ENCODE data around the gene NTRK3. TPM values are rescaled to one million over a fixed set of nuclear protein-coding genes. Genes with fewer than 3 reads are reported as not detected.
A peak's percentile ranks its signal among the peaks of the same experiment; 100 is the strongest.

The NTRK3 gene
- total RNA-seq, 1 donor from 2014 or later = 0.37 TPM

DNA sequence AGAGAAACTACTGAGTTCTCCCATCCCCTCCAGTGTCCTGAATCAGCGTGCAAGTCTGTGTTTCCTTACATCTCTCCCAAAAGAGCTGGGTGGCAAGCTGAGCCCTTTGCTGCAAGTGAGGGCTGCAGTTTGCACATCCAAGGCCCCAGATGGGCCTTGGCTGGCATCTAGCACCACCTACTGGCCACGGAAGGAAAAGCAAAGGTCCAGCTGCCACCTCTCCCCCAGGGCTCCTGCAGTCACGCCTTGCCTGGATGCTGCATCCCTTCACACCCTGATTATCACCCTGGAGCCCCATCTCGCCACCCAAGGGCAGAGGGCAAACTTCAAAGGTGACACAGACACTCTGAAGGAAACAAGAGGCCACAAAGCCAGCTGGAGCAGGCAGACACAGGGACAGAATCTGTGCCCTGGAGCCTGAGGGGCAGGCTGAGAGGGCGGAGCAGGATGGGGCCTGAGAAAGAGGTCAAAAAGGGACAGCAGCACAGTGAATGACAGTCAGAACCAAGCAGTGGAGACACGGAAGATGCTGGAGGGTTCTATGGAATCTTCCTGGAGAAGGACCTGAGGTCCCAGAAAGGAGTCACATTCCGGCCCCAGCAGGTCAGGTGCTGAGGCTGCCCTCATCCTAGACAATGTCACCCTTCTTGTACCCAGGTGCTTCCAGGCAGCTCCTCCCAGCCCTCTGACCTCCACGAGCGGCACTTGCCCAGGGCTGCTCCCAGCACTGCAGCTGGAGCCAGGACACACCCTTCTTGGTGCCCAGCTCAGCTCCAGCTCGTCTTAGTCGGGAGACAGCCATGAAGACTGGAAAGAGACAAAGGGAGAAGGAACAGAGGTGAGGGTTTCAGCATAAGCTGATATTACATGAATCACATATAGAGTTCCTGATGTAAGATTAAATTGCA lies 18.3 kb upstream of the NTRK3 start:
- no peak overlapping the region for H3K27ac Mint-ChIP-seq
- intact Hi-C loops (cut with micrococcal nuclease) = loop anchor here (10.0 kb wide), 1 partner anchor 60 kb away; no protein-coding TSS in a partner anchor
- no peaks in the 10 kb centered on the region for H3K9me3 Mint-ChIP-seq
- H3K27me3 Mint-ChIP-seq = peaks cover 17% of the 10 kb centered on the region
- no peak overlapping the region for H3K4me3 Mint-ChIP-seq
- DNase-seq = peak; percentile 88
- H3K36me3 Mint-ChIP-seq (ENCODE audit: low read depth) = no peaks in the 10 kb centered on the region
- no peaks in the 10 kb centered on the region for H3K4me1 Mint-ChIP-seq

GRCh38 chr15:88272421-88272820 lies 15.9 kb upstream of the NTRK3 start:
- no peak overlapping the region for H3K4me3 Mint-ChIP-seq

DNA sequence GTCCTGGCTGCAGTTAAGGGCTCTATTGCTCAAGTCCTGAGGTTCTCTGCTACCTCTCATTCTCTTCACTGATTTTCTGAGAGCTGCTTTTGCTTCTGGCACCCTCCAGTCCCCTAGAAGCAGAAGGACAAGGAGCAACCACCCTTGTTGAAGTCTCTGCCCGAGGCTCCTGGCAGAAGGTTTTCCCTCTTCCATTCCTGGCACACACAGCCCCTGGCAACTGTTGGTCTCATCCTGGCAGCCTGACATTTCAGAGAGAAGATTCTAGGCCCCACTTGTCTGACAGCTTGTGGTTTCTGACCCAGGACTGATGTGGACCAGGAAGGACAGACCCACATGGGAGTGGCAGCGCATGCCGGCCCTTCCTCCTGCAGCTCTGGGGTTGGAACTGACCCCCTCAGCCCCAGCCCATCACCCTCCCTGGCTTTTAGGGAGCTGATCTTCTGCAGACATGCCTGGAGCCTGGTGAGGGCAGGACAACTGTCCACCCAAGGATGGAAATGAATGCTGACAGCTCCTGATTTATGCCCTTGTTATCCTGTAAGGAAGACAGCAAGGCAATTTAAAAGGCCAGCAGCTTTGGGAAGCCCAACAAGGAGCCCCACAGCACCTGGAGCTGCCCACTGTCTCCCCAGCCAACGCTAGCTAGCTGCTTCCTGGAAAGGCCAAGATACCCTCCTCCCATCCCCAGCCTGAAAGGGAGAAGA lies 13.0 kb upstream of the NTRK3 start:
- Mint-ChIP-seq H3K27me3 (peaks cover 6% of the 10 kb centered on the region), H3K27ac (no peak overlapping the region), H3K9me3 (no peaks in the 10 kb centered on the region), H3K4me1 (no peaks in the 10 kb centered on the region), H3K36me3 (ENCODE audit: low read depth) (no peaks in the 10 kb centered on the region), H3K4me3 (no peak overlapping the region)
- intact Hi-C loops (cut with micrococcal nuclease) = loop anchor here (10.0 kb wide), 1 partner anchor 65 kb away; no protein-coding TSS in a partner anchor
- no peak for DNase-seq

More at GRCh38 chr15:88272421-88272820, 15.9 kb upstream of the NTRK3 start:
- Mint-ChIP-seq H3K27me3 (peaks cover 11% of the 10 kb centered on the region), H3K4me1 (no peaks in the 10 kb centered on the region), H3K36me3 (ENCODE audit: low read depth) (no peaks in the 10 kb centered on the region), H3K9me3 (no peaks in the 10 kb centered on the region), H3K27ac (no peak overlapping the region)
- no peak for DNase-seq
- intact Hi-C loops (cut with micrococcal nuclease) = loop anchor here (10.0 kb wide), 1 partner anchor 62 kb away; no protein-coding TSS in a partner anchor

GRCh38 chr15:88267720-88268119 lies 11.2 kb upstream of the NTRK3 start:
- peaks cover 8% of the 10 kb centered on the region for H3K27me3 Mint-ChIP-seq
- no peaks in the 10 kb centered on the region for H3K36me3 Mint-ChIP-seq (ENCODE audit: low read depth)
- H3K9me3 Mint-ChIP-seq = no peaks in the 10 kb centered on the region
- no peaks in the 10 kb centered on the region for H3K4me1 Mint-ChIP-seq
- intact Hi-C loops (cut with micrococcal nuclease) = no loop called here
- H3K4me3 Mint-ChIP-seq = no peak overlapping the region
- no peak overlapping the region for H3K27ac Mint-ChIP-seq
- DNase-seq = no peak

DNA sequence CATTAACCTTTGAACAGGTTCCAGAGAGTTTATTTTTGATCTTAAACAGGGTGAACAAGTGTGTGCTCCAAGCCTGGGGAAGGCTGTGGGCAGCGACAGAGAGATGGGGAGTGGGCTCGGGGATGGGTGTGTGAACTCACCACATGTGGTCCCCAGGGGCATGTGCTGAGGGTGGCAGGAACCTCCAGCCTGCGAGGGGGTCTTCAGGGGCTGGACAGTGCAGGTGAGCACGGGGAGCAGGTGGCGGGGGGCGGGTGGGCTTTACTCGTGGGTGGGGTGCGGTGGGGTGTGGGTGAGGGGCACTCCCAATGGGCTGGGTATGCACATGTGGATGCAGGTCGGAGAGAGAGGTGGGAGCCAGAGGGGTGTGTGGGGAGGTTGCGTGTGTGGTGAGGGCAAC lies 9.6 kb upstream of the NTRK3 start:
- H3K9me3 Mint-ChIP-seq = no peaks in the 10 kb centered on the region
- H3K27ac Mint-ChIP-seq = no peak overlapping the region
- no peaks in the 10 kb centered on the region for H3K4me1 Mint-ChIP-seq
- H3K36me3 Mint-ChIP-seq (ENCODE audit: low read depth) = no peaks in the 10 kb centered on the region
- DNase-seq = no peak
- intact Hi-C loops (cut with micrococcal nuclease) = no loop called here
- peaks cover 8% of the 10 kb centered on the region for H3K27me3 Mint-ChIP-seq
- no peak overlapping the region for H3K4me3 Mint-ChIP-seq

GRCh38 chr15:88264622-88265021 lies 8.1 kb upstream of the NTRK3 start:
- intact Hi-C loops (cut with micrococcal nuclease) = no loop called here
- Mint-ChIP-seq H3K4me1 (no peaks in the 10 kb centered on the region), H3K9me3 (no peaks in the 10 kb centered on the region), H3K27me3 (peaks cover 11% of the 10 kb centered on the region), H3K27ac (no peak overlapping the region), H3K36me3 (ENCODE audit: low read depth) (no peaks in the 10 kb centered on the region), H3K4me3 (no peak overlapping the region)
- DNase-seq = no peak

GRCh38 chr15:88262064-88262463 lies 5.5 kb upstream of the NTRK3 start:
- no peaks in the 10 kb centered on the region for H3K36me3 Mint-ChIP-seq (ENCODE audit: low read depth)
- no peak for DNase-seq
- H3K4me1 Mint-ChIP-seq = peaks cover 7% of the 10 kb centered on the region
- no peaks in the 10 kb centered on the region for H3K9me3 Mint-ChIP-seq
- H3K27me3 Mint-ChIP-seq = peaks cover 36% of the 10 kb centered on the region
- no peak overlapping the region for H3K27ac Mint-ChIP-seq
- H3K4me3 Mint-ChIP-seq = no peak overlapping the region
- intact Hi-C loops (cut with micrococcal nuclease) = no loop called here

- Mint-ChIP-seq H3K9me3 (no peaks in the 10 kb centered on the region), H3K4me3 (peak overlapping the region; percentile 83), H3K27ac (no peak overlapping the region), H3K36me3 (ENCODE audit: low read depth) (no peaks in the 10 kb centered on the region), H3K4me1 (peaks cover 11% of the 10 kb centered on the region), H3K27me3 (peaks cover 58% of the 10 kb centered on the region)
- intact Hi-C loops (cut with micrococcal nuclease) = loop anchor here (2.0 kb wide), 1 partner anchor 13 kb away; no protein-coding TSS in a partner anchor
- no peak for DNase-seq
These were observed 1.6 kb upstream of the NTRK3 start for GRCh38 chr15:88258093-88258641.

- intact Hi-C loops (cut with micrococcal nuclease) = loop anchor here (2.0 kb wide), 1 partner anchor 13 kb away; no protein-coding TSS in a partner anchor
- peak overlapping the region; percentile 83 for H3K4me3 Mint-ChIP-seq
- peaks cover 11% of the 10 kb centered on the region for H3K4me1 Mint-ChIP-seq
- H3K9me3 Mint-ChIP-seq = no peaks in the 10 kb centered on the region
- H3K27ac Mint-ChIP-seq = peak overlapping the region; percentile 23
- DNase-seq = peak; percentile 58
- no peaks in the 10 kb centered on the region for H3K36me3 Mint-ChIP-seq (ENCODE audit: low read depth)
- H3K27me3 Mint-ChIP-seq = peaks cover 62% of the 10 kb centered on the region
These were observed 963 bp upstream of the NTRK3 start for GRCh38 chr15:88257311-88258092.

DNA sequence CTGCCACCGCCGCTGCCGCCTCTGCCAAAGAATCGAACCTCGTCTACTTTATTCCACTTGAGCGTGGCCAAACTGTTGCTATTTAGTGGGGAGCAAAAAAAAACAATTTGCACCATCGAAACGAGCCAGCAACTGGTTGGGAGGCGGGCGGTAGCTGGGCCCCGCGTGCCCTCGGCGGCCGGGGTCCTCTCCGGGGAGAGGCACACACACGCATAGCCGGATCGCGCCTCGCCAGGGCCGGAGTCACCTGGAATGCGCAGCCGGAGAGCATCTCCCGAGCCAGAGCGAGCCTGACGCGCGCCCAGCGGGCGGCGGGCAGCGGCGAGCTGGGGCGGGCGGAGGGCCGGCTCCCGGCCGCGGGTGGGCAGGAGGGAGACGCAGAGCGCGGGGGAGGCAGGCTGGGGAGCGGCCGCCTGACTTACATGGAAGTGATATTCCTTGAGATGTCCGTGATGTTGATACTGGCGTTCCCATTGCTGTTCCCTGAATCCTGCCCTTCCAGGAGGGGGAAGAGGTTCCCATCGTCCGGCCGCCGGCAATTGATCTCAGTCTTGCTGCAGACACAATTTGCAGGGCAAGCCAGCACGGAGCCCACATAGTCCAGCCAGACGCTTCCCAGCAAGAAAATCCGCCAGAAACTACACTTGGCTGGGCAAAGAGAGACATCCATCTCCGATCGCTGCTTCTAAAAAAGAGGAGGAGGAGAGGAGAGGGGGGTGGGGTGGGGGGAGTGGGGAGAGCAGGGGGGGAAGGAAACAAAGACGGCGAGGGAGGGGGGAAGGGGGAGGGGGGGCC lies 858 bp downstream of the NTRK3 start:
- intact Hi-C loops (cut with micrococcal nuclease) = no loop called here
- H3K4me3 Mint-ChIP-seq = peak overlapping the region; percentile 66
- H3K9me3 Mint-ChIP-seq = no peaks in the 10 kb centered on the region
- H3K4me1 Mint-ChIP-seq = peaks cover 11% of the 10 kb centered on the region
- H3K27me3 Mint-ChIP-seq = peaks cover 64% of the 10 kb centered on the region
- no peak overlapping the region for H3K27ac Mint-ChIP-seq
- DNase-seq = no peak
- no peaks in the 10 kb centered on the region for H3K36me3 Mint-ChIP-seq (ENCODE audit: low read depth)

GRCh38 chr15:88255087-88255483 lies 1.5 kb downstream of the NTRK3 start:
- peak overlapping the region; percentile 41 for H3K4me3 Mint-ChIP-seq
- H3K27ac Mint-ChIP-seq = no peak overlapping the region
- no peaks in the 10 kb centered on the region for H3K9me3 Mint-ChIP-seq
- peaks cover 11% of the 10 kb centered on the region for H3K4me1 Mint-ChIP-seq
- no peak for DNase-seq
- H3K36me3 Mint-ChIP-seq (ENCODE audit: low read depth) = no peaks in the 10 kb centered on the region
- H3K27me3 Mint-ChIP-seq = peaks cover 62% of the 10 kb centered on the region
- intact Hi-C loops (cut with micrococcal nuclease) = no loop called here

DNA sequence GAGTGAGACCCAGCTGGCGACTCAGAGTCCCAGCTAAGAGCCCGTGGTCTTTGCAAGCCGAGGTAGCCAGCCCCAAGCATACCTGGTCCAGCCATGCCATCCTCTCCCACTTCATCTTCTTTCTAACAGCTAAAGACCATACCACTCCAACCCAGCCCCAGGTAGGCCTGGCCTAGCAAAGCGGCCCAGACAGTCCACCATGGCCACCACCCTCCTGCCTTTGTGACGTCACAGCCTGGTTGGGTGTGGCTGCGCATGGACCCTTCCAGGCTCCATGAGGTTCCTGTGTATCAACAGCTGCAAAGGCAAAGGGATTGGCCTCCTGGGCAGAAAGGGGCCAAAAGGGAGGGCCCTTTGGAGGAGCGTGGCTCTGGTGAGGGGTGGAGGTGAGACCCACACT lies 4.1 kb downstream of the NTRK3 start:
- H3K4me1 Mint-ChIP-seq = peaks cover 6% of the 10 kb centered on the region
- H3K4me3 Mint-ChIP-seq = no peak overlapping the region
- peaks cover 35% of the 10 kb centered on the region for H3K27me3 Mint-ChIP-seq
- no peak overlapping the region for H3K27ac Mint-ChIP-seq
- no peaks in the 10 kb centered on the region for H3K36me3 Mint-ChIP-seq (ENCODE audit: low read depth)
- DNase-seq = no peak
- intact Hi-C loops (cut with micrococcal nuclease) = no loop called here
- no peaks in the 10 kb centered on the region for H3K9me3 Mint-ChIP-seq

DNA sequence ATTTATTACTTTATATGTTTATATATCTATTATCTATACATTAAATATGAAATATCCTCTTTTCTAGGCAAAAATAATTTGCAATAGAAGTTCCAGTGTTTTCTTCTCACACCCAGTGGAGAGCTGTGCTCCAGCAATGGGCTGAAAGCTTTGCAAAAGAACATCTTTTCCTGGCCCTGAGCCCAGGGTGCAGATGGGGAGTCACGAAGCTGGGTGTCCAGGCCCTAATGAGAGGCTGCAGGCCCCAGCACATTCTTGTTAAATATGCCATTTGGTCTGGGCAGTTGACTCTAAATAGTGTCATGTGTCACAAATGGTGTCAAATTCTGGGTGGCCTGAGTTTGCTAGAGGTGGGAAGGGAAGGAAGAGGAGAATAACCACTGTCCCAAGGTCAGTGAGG lies 5.7 kb downstream of the NTRK3 start:
- DNase-seq = no peak
- H3K4me1 Mint-ChIP-seq = no peaks in the 10 kb centered on the region
- intact Hi-C loops (cut with micrococcal nuclease) = no loop called here
- no peaks in the 10 kb centered on the region for H3K9me3 Mint-ChIP-seq
- no peaks in the 10 kb centered on the region for H3K36me3 Mint-ChIP-seq (ENCODE audit: low read depth)
- peaks cover 29% of the 10 kb centered on the region for H3K27me3 Mint-ChIP-seq
- no peak overlapping the region for H3K27ac Mint-ChIP-seq
- H3K4me3 Mint-ChIP-seq = no peak overlapping the region

All from activated CD4-positive, alpha-beta T cell treated with anti-CD3 and anti-CD28 coated beads, Interleukin-2, amount 10 ng/mL, durations not matched to agents 24 days and 14 days (primary cell).